ENCODE data around the gene CAMK2D. TPM values are rescaled to one million over a fixed set of nuclear protein-coding genes. Genes with fewer than 3 reads are reported as not detected.

The CAMK2D gene
- total RNA-seq, 1 experiment from 2014 or later: 9.0 TPM

DNA sequence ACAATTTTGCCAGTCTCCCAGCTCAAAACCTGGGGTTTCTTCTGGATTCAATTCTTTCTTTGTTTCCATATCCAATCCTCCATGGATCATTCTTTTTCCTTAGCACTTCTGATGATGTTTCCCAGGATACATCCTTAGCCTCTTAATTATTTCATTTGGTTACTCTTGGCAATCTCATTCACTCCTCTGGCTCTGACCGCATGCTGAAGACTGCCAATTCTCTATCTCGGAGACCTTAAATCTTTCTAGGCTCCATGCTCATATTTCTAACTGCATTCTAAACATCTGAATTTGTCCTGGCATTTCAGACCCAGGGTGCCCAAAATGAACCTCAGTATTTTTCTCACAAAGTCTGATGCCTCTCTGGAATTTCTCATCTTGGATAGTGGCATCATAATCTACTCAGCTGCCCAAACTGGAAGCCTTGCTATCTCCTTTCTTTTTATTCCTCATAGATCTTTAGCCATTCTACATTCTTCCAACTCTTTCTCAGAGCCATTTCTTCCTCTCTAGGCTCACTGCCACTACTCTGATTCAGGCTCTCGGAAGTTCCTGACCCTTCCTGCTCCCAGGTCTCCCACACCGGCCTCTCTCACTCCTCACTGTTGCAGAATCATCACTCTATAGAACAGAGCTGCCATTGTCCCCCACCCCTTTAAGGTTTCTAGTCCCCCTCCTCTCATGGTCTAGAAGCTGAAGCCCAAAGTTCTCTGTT, 290.2 kb downstream of the CAMK2D start:
- Histone ChIP-seq H3T11ph (ENCODE audit: low read length) (no peak overlapping the region), H4K8ac (replicated peaks; ENCODE audit: insufficient read length, low read depth, low read length) (no peak overlapping the region), H2AK5ac (ENCODE audit: insufficient read length, low read length) (no peak overlapping the region), H3K4me1 (ENCODE audit: insufficient read depth, low read length) (peaks cover 5% of the 10 kb centered on the region; the same call in 1 of the 2 replicates), H4K91ac (ENCODE audit: insufficient read length, low read depth, low read length) (no peak overlapping the region), H3K56ac (ENCODE audit: insufficient read length, low read depth, low read length) (no peak overlapping the region), H4K20me1 (ENCODE audit: control insufficient read depth, insufficient read depth, insufficient read length) (no peaks in the 10 kb centered on the region), H3K18ac (ENCODE audit: insufficient read length, low read depth, low read length) (no peak overlapping the region), H2BK20ac (ENCODE audit: low read depth, low read length, poor library complexity, severe bottlenecking) (peak overlapping the region; percentile 26), H3K9ac (ENCODE audit: extremely low read depth, insufficient read length, low read length) (no peak overlapping the region), H3K23ac (ENCODE audit: insufficient read length, low read depth, low read length) (no peak overlapping the region), H3K27me3 (ENCODE audit: insufficient read depth, low read length) (no peaks in the 10 kb centered on the region), H3K79me2 (ENCODE audit: insufficient read depth, low read length) (no peaks in the 10 kb centered on the region), H3K23me2 (ENCODE audit: insufficient read length, low read depth, low read length, poor library complexity, severe bottlenecking) (no peaks in the 10 kb centered on the region), H2AFZ (ENCODE audit: low read length) (no peak overlapping the region), H4K5ac (ENCODE audit: insufficient read length, low read depth, low read length) (no peak overlapping the region), H3K14ac (ENCODE audit: insufficient read depth, low read length) (no peak overlapping the region), H3K4ac (ENCODE audit: low read depth, low read length) (no peak overlapping the region), H2BK5ac (ENCODE audit: insufficient read length, low read length) (no peak overlapping the region), H2BK12ac (ENCODE audit: insufficient read length, low read depth, low read length) (no peak overlapping the region), H3K27ac (ENCODE audit: insufficient read length, low read depth, low read length) (no peak overlapping the region), H2BK120ac (ENCODE audit: low read depth, low read length, poor library complexity, severe bottlenecking) (no peak overlapping the region), H3K79me1 (ENCODE audit: insufficient read depth, low read depth, low read length, poor library complexity, severe bottlenecking) (no peaks in the 10 kb centered on the region), H3K9me3 (ENCODE audit: control insufficient read depth, low read depth, low read length) (no peaks in the 10 kb centered on the region), H2BK15ac (ENCODE audit: low read depth, low read length) (no peak overlapping the region), H3K4me2 (ENCODE audit: insufficient read depth, insufficient read length, low read length) (no peak overlapping the region)
- peaks cover 0 to 8% (median 6%) of the 10 kb centered on the region in 3 experiments for H3K36me3 Mint-ChIP-seq (ENCODE audit: insufficient read depth in 1 of 3, low read depth in 3 of 3)
- no peak for DNase-seq
- no peak overlapping the region; a peak in 2 of 7 replicates for H3K27ac Mint-ChIP-seq
- no CpG with 5 or more reads among the region's 4 CpGs for WGBS (ENCODE audit: extremely low coverage, insufficient read length, low lambda C conversion rate)
- no peaks in the 10 kb centered on the region; the same call in 1 of the 2 replicates for H3K27me3 Mint-ChIP-seq (ENCODE audit: low read depth)
- H3K9me3 Mint-ChIP-seq: peaks cover 0 to 3% of the 10 kb centered on the region in 2 experiments; a peak in 2 of 5 replicates
- TF ChIP-seq, protein P1, sequence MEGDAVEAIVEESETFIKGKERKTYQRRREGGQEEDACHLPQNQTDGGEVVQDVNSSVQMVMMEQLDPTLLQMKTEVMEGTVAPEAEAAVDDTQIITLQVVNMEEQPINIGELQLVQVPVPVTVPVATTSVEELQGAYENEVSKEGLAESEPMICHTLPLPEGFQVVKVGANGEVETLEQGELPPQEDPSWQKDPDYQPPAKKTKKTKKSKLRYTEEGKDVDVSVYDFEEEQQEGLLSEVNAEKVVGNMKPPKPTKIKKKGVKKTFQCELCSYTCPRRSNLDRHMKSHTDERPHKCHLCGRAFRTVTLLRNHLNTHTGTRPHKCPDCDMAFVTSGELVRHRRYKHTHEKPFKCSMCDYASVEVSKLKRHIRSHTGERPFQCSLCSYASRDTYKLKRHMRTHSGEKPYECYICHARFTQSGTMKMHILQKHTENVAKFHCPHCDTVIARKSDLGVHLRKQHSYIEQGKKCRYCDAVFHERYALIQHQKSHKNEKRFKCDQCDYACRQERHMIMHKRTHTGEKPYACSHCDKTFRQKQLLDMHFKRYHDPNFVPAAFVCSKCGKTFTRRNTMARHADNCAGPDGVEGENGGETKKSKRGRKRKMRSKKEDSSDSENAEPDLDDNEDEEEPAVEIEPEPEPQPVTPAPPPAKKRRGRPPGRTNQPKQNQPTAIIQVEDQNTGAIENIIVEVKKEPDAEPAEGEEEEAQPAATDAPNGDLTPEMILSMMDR (conservative IDR thresholded peaks at IDR 0.05): no peak
- H3K4me3 Mint-ChIP-seq: no peak overlapping the region
- peaks cover 27 to 28% of the 10 kb centered on the region in 2 experiments for H3K4me1 Mint-ChIP-seq
